Neutrophil (primary cell): ENCODE measurements around the gene GMEB2.
"Not testable (repeated sequence)": the region's sequence is repeated elsewhere in the genome, so short reads cannot be mapped to it uniquely, and the experiment has no call there.

Experiments used
- H3K27ac ChIP-seq: fragments of 200-600 bp; sonication (generic); 2 replicates; pipeline ENCODE4 v1.5.1; 2016; ENCODE audit warnings: mild to moderate bottlenecking, moderate library complexity
- H3K27me3 ChIP-seq: fragments of 200-600 bp; sonication (generic); 2 replicates; pipeline ENCODE4 v1.6.0; 2016; ENCODE audit warnings: mild to moderate bottlenecking
- H3K36me3 ChIP-seq: fragments of 200-600 bp; sonication (generic); 2 replicates; pipeline ENCODE4 v1.5.1; 2017
- H3K4me1 ChIP-seq, 2 experiments: fragments of 200-600 bp in 1 of 2; sonication (generic) in 1 of 2; 1 replicate in 1 of 2; 2 replicates in 1 of 2; pipeline versions ENCODE4 v1.5.1 to v1.6.1; 2013 to 2016; ENCODE audit warnings: low read depth in 1 of 2, low read length in 1 of 2, mild to moderate bottlenecking in 1 of 2, moderate library complexity in 1 of 2; ENCODE audit not compliant: control insufficient read depth in 1 of 2, insufficient read depth in 1 of 2
- H3K4me3 ChIP-seq, 2 experiments: fragments of 200-600 bp in 1 of 2; sonication (generic) in 1 of 2; 1 replicate in 1 of 2; 2 replicates in 1 of 2; pipeline ENCODE4 v1.5.1; 2013 to 2016; ENCODE audit warnings: low read depth in 1 of 2, low read length in 1 of 2, mild to moderate bottlenecking in 1 of 2, moderate library complexity in 1 of 2
- H3K9me3 ChIP-seq: fragments of 200-600 bp; sonication (generic); 2 replicates; pipeline ENCODE4 v1.5.1; 2016
- CTCF ChIP-seq: fragments of 200-600 bp; sonication (generic); IDR thresholded peaks from 2 replicates; pipeline ENCODE4 v1.5.1; 2016; ENCODE audit warnings: antibody characterized with exemption

GMEB2 gene

GRCh38 chr20:63653974-63654668 lies 27.2 kb upstream of the GMEB2 start:
- TF ChIP-seq CTCF, result no peak
- Histone ChIP-seq H3K36me3 (no peaks in the 10 kb centered on the region), H3K9me3 (no peaks in the 10 kb centered on the region), H3K4me1 (peaks cover 24 to 36% of the 10 kb centered on the region in 2 experiments), H3K27ac (no peak overlapping the region), H3K4me3 (no peak overlapping the region), H3K27me3 (peaks cover 65% of the 10 kb centered on the region)

GRCh38 chr20:63653041-63653973 lies 26.4 kb upstream of the GMEB2 start, which contains the start of gene STMN3:
STMN3 (minus strand) TSS chr20:63653424; CDS start chr20:63653345, 79 bp downstream.
- Histone ChIP-seq H3K27ac (no peak within 1 kb of the TSS), H3K4me3 (peak within 1 kb of the TSS; percentile 41 to 43), H3K27me3 (peaks cover 72% of the 10 kb centered on the region), H3K4me1 (peaks cover 17 to 29% of the 10 kb centered on the region in 2 experiments), H3K36me3 (no peaks in the 10 kb centered on the region), H3K9me3 (no peaks in the 10 kb centered on the region)
- TF ChIP-seq CTCF, result no peak

GRCh38 chr20:63652192-63652980 lies 25.5 kb upstream of the GMEB2 start:
- H3K27me3 ChIP-seq, result peaks cover 75% of the 10 kb centered on the region
- H3K4me1 ChIP-seq, result peaks cover 10 to 22% of the 10 kb centered on the region in 2 experiments
- no peak for TF ChIP-seq CTCF
- H3K27ac ChIP-seq, result no peak overlapping the region
- peak overlapping the region; percentile 41 to 43 for H3K4me3 ChIP-seq
- H3K9me3 ChIP-seq, result no peaks in the 10 kb centered on the region
- H3K36me3 ChIP-seq, result no peaks in the 10 kb centered on the region

GRCh38 chr20:63651942-63652191 lies 25.0 kb upstream of the GMEB2 start:
- Histone ChIP-seq H3K27ac (no peak overlapping the region), H3K27me3 (peaks cover 75% of the 10 kb centered on the region), H3K4me1 (peaks cover 9 to 20% of the 10 kb centered on the region in 2 experiments), H3K36me3 (no peaks in the 10 kb centered on the region), H3K4me3 (peak overlapping the region in 1 of 2 experiments; percentile 43), H3K9me3 (no peaks in the 10 kb centered on the region)
- TF ChIP-seq CTCF, result no peak

- H3K4me3 ChIP-seq, H3K27ac ChIP-seq, H3K36me3 ChIP-seq, H3K9me3 ChIP-seq: not testable (repeated sequence)
- Histone ChIP-seq H3K27me3 (peaks cover 70% of the 10 kb centered on the region), H3K4me1 (peaks cover 9 to 20% of the 10 kb centered on the region in 2 experiments)
Observed at GRCh38 chr20:63650486-63650885, 23.6 kb upstream of the GMEB2 start.
